H1 (cell line): ENCODE results near the gene FNDC10. TPM values are rescaled to one million over a fixed set of nuclear protein-coding genes. Genes with fewer than 3 reads are reported as not detected.

Source experiments
- CHD7 ChIP-seq: fragments of 300-600 bp; sonication (generic); IDR thresholded peaks from 2 replicates; pipeline ENCODE4 v1.7.1; 2012; ENCODE audit warnings: low read length, moderate library complexity, mild to moderate bottlenecking, inconsistent platforms; ENCODE audit not compliant: insufficient replicate concordance
- EGR1 ChIP-seq: IDR thresholded peaks from 2 replicates; pipeline ENCODE4 v1.6.1; 2011; ENCODE audit warnings: low read depth, low read length, borderline replicate concordance
- GTF2F1 ChIP-seq: IDR thresholded peaks from 2 replicates; pipeline ENCODE4 v1.6.1; 2012; ENCODE audit warnings: low read depth, low read length, improper control_type of control experiment, borderline replicate concordance
- JUND ChIP-seq: IDR thresholded peaks from 2 replicates; pipeline ENCODE4 v1.6.1; 2011; ENCODE audit warnings: mild to moderate bottlenecking, improper control_type of control experiment, low read length
- RXRA ChIP-seq: IDR thresholded peaks from 2 replicates; pipeline ENCODE4 v1.6.1; 2011; ENCODE audit warnings: low read depth, mild to moderate bottlenecking, low read length, moderate library complexity; ENCODE audit not compliant: insufficient read depth
- SIN3A ChIP-seq, 2 experiments: IDR thresholded peaks in 1 of 2; conservative IDR thresholded peaks in 1 of 2; 2 replicates each; pipeline ENCODE4 v1.6.1; 2011 to 2012; ENCODE audit warnings: low read length in 2 of 2, improper control_type of control experiment in 1 of 2, low read depth in 1 of 2, mild to moderate bottlenecking in 1 of 2
- SP4 ChIP-seq: IDR thresholded peaks from 2 replicates; pipeline ENCODE4 v1.6.1; 2012; ENCODE audit warnings: low read length, inconsistent platforms
- TAF7 ChIP-seq: optimal IDR thresholded peaks from 2 replicates; pipeline ENCODE3; 2011; ENCODE audit warnings: low read depth, mild to moderate bottlenecking, inconsistent platforms, low read length, moderate library complexity, borderline replicate concordance
- TBP ChIP-seq: IDR thresholded peaks from 2 replicates; pipeline ENCODE4 v1.6.1; 2011; ENCODE audit warnings: low read depth, low read length, improper control_type of control experiment
- ZNF274 ChIP-seq: IDR thresholded peaks from 2 replicates; pipeline ENCODE4 v1.7.0; 2012; ENCODE audit warnings: low read length, borderline replicate concordance; ENCODE audit errors: extremely low read depth
- polyA plus RNA-seq, 7 experiments: library from polyadenylated mRNA; depleted of rRNA in 3 of 7; stranded (reverse) in 5 of 7; unstranded in 2 of 7; fragments of >200 nt in 5 of 7; fragments of 200-250 nt in 2 of 7; gene quantifications; 1 replicate in 5 of 7; 2 replicates in 1 of 7; 4 replicates in 1 of 7; pipeline versions ENCODE4 v1.2.1 to v1.2.3, GENCODE V29; 2011 to 2013; ENCODE audit warnings: missing spikeins in 2 of 7, mixed read lengths in 2 of 7
- total RNA-seq: library from RNA; stranded (reverse); fragmentation: NEBNext Ultra II Directional; extraction: Animal tissue kit (Norgen Biotek cat#: 25700); gene quantifications from 2 replicates; pipeline ENCODE4 v1.2.1, GENCODE V29; 2021

FNDC10 gene
- total and polyA plus RNA-seq, 2 of the 8 experiments (the other 6 are each of a cell fraction or from before 2014, with no cell fraction given): 19.0 to 21.8 TPM

- no peak for TF ChIP-seq CHD7
- no peak for TF ChIP-seq GTF2F1
- no peak for TF ChIP-seq SP4
- TF ChIP-seq JUND: no peak
- TF ChIP-seq SIN3A (conservative IDR thresholded peaks at IDR 0.05 in 1 of 2, IDR thresholded peaks at IDR 0.05 in 1 of 2; ENCODE audit: low read depth in 1 of 2, low read length in 2 of 2): no peak
- no peak for TF ChIP-seq EGR1
- TF ChIP-seq TAF7: peak; percentile 1
- TF ChIP-seq ZNF274: no peak
- TF ChIP-seq TBP: no peak
- TF ChIP-seq RXRA: no peak
Measured at GRCh38 chr1:1573843-1574720, 25.9 kb downstream of the FNDC10 start (continued).
